OCI-LY3 (cell line): Measurements from ENCODE around the gene PHLDB2.

Source experiments
- H2AFZ ChIP-seq: fragments of 200-600, 300-600 bp; shearing (Covaris generic); 2 replicates; pipeline ENCODE4 v1.6.0; 2014; ENCODE audit warnings: antibody characterized with exemption, low read depth, low read length
- H3K27ac ChIP-seq: fragments of 200-600, 300-600 bp; sonication (generic); 2 replicates; pipeline ENCODE4 v1.5.1; 2014; ENCODE audit warnings: mild to moderate bottlenecking, low read length, moderate library complexity, mixed read lengths
- H3K27me3 ChIP-seq: fragments of 200-600, 300-600 bp; sonication (generic); 2 replicates; pipeline ENCODE4 v1.6.1; 2014; ENCODE audit warnings: low read depth, low read length, mixed read lengths
- H3K36me3 ChIP-seq: fragments of 200-600, 300-600 bp; sonication (generic); replicated peaks from 2 replicates; pipeline ENCODE3; 2014; ENCODE audit warnings: low read depth, low read length, mixed read lengths
- H3K4me1 ChIP-seq: fragments of 300-600, 200-600 bp; sonication (generic); 2 replicates; pipeline ENCODE4 v1.6.1; 2014; ENCODE audit warnings: low read length, mixed read lengths
- H3K4me2 ChIP-seq: fragments of 200-600, 300-600 bp; sonication (generic); 2 replicates; pipeline ENCODE4 v1.6.1; 2014; ENCODE audit warnings: low read length, mixed read lengths
- H3K4me3 ChIP-seq: fragments of 300-600, 200-600 bp; sonication (generic); 2 replicates; pipeline ENCODE4 v1.5.1; 2014; ENCODE audit warnings: antibody characterized with exemption, mild to moderate bottlenecking, low read length, moderate library complexity
- H3K79me2 ChIP-seq: fragments of 300-600, 200-600 bp; shearing (Covaris generic); 2 replicates; pipeline ENCODE4 v1.6.1; 2014; ENCODE audit warnings: mild to moderate bottlenecking, low read length, mixed read lengths
- H3K9ac ChIP-seq: fragments of 300-600, 200-600 bp; shearing (Covaris generic); 2 replicates; pipeline ENCODE4 v1.6.0; 2014; ENCODE audit warnings: mild to moderate bottlenecking, low read length, moderate library complexity
- H3K9me3 ChIP-seq: fragments of 200-600, 300-600 bp; shearing (Covaris generic); 2 replicates; pipeline ENCODE4 v1.6.1; 2014; ENCODE audit warnings: low read length, mixed read lengths; ENCODE audit not compliant: insufficient read depth
- H4K20me1 ChIP-seq: fragments of 200-600, 300-600 bp; sonication (generic); 2 replicates; pipeline ENCODE4 v1.6.1; 2016; ENCODE audit warnings: low read length, mixed read lengths; ENCODE audit not compliant: insufficient read depth
- CTCF ChIP-seq: fragments of 200-600, 300-600 bp; sonication (generic); IDR thresholded peaks from 2 replicates; pipeline ENCODE4 v1.5.1; 2014; ENCODE audit warnings: antibody characterized with exemption, low read length, low read depth
- EZH2phosphoT487 ChIP-seq: fragments of 200-600 bp; shearing (Covaris generic); IDR thresholded peaks from 2 replicates; pipeline ENCODE4 v1.6.1; 2018; ENCODE audit warnings: antibody characterized with exemption, mixed run types, low read depth

The PHLDB2 gene

DNA sequence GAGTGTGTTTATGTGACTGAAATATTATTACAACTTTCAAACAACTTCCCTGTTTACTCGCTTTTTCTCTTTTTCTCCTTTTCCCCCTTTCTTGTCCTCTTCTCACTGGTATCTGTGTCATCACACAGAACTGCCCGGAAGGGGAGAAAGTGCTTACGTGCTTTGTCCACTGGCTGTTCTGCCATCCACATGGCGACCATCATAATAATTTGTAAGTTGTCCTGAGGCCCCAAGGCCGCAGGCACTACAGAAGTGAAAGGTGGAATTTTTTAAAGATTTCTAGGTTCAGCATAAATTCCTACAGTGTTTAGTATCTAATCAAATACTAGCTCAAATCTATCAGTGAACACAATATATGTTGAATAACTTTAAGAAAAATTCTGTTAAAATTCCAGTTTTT lies 93.0 kb downstream of the PHLDB2 start:
- Histone ChIP-seq H3K27ac (no peak overlapping the region), H3K4me3 (no peak overlapping the region)
- TF ChIP-seq CTCF = no peak
- no peak for TF ChIP-seq EZH2phosphoT487

DNA sequence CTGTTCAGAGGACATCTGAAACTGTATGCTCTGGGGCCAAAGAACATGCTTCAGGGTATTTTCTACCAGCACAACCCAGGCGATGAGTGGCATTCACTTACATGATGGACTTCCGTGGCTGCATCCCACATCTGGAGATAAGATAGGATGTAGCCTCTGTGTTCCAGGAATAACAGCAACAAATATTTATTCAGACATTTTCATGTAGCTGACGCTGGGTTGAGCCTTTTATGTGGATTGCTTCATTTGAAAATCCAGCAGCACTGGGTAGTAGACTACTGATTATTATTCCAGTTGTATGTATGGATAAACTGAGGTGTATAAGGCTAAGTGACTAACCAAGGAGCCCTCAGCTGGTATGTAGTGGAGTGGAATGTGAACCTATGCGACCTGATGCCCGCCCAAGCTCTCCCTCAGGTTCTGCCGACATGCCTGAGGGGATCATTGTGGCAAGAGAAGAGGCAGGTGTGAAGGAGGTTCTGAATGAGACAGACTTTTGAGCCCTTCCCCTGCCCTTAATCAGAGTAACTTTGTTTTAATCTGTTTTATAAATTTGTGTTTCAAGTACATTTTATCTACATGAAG lies 93.9 kb downstream of the PHLDB2 start:
- no peaks in the 10 kb centered on the region for H3K27me3 ChIP-seq
- H3K79me2 ChIP-seq = no peaks in the 10 kb centered on the region
- no peak overlapping the region for H3K4me2 ChIP-seq
- H3K4me1 ChIP-seq = no peaks in the 10 kb centered on the region
- TF ChIP-seq EZH2phosphoT487 (no peak), CTCF (no peak)
- H4K20me1 ChIP-seq = no peaks in the 10 kb centered on the region
- H3K4me3 ChIP-seq = no peak overlapping the region
- H3K27ac ChIP-seq = no peak overlapping the region
- H3K9me3 ChIP-seq = no peaks in the 10 kb centered on the region
- H2AFZ ChIP-seq = no peak overlapping the region
- no peak overlapping the region for H3K9ac ChIP-seq
- H3K36me3 ChIP-seq = no peaks in the 10 kb centered on the region

More for the DNA sequence above, 93.0 kb downstream of the PHLDB2 start:
- no peaks in the 10 kb centered on the region for H3K36me3 ChIP-seq
- H3K27me3 ChIP-seq = no peaks in the 10 kb centered on the region
- H3K4me1 ChIP-seq = no peaks in the 10 kb centered on the region
- no peak overlapping the region for H3K4me2 ChIP-seq
- H3K9me3 ChIP-seq = no peaks in the 10 kb centered on the region
- H3K79me2 ChIP-seq = no peaks in the 10 kb centered on the region
- H4K20me1 ChIP-seq = no peaks in the 10 kb centered on the region
- H3K9ac ChIP-seq = no peak overlapping the region
- no peak overlapping the region for H2AFZ ChIP-seq

DNA sequence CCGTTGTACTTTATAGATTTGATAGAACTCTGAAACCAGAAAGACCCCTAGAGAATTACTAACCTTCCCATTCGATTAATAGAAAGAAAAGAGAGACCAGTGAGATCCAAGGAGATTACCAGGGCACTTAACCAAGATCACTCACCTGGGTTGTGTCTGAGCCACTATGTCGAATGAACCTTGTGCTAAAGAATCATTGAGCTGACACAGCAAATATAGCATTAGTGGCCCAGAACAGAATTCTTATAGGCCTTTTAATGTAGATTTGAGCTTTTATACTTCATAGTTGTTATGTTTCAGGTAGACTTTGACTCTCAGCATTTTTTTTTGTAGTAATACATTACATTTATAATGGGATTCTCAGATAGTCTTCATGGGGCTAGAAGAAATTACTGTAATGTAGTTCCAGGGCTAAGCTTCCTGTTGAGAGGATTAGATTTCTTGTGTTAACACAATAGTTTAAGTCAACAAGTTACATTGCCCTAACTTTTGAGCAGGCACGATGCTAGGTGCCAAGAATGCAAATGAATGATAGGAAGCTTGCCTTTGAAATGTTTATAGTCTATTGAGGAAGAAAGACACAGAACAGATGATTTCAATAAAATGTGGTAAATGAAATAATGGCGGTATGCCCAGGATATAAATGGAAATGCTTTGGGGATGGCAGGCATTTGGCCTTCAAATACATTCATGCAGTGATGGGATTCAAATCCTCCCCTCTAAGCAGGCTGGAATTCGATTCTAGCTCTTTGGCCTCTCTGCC lies 95.3 kb downstream of the PHLDB2 start:
- H3K36me3 ChIP-seq = no peaks in the 10 kb centered on the region
- no peaks in the 10 kb centered on the region for H3K79me2 ChIP-seq
- no peak overlapping the region for H3K4me3 ChIP-seq
- no peak overlapping the region for H2AFZ ChIP-seq
- H3K9me3 ChIP-seq = no peaks in the 10 kb centered on the region
- no peaks in the 10 kb centered on the region for H3K27me3 ChIP-seq
- no peak overlapping the region for H3K9ac ChIP-seq
- no peak for TF ChIP-seq CTCF
- TF ChIP-seq EZH2phosphoT487 = no peak
- no peak overlapping the region for H3K27ac ChIP-seq
- no peaks in the 10 kb centered on the region for H4K20me1 ChIP-seq
- H3K4me2 ChIP-seq = no peak overlapping the region
- no peaks in the 10 kb centered on the region for H3K4me1 ChIP-seq

- Histone ChIP-seq H3K27ac (no peak overlapping the region), H3K9me3 (no peaks in the 10 kb centered on the region), H3K4me3 (no peak overlapping the region), H3K79me2 (no peaks in the 10 kb centered on the region), H3K4me1 (no peaks in the 10 kb centered on the region), H4K20me1 (no peaks in the 10 kb centered on the region), H2AFZ (no peak overlapping the region), H3K4me2 (no peak overlapping the region), H3K36me3 (no peaks in the 10 kb centered on the region), H3K9ac (no peak overlapping the region), H3K27me3 (no peaks in the 10 kb centered on the region)
- TF ChIP-seq CTCF (no peak), EZH2phosphoT487 (no peak)
These were observed 96.8 kb downstream of the PHLDB2 start for GRCh38 chr3:111955876-111956275.
